SKM-1 (cell line): ENCODE results near the gene METTL9.
"Not testable (repeated sequence)": the region's sequence is repeated elsewhere in the genome, so short reads cannot be mapped to it uniquely, and the experiment has no call there.

Source experiments
- DNase-seq: peaks from one replicate; lab custom pipeline; 2025; ENCODE audit not compliant: unreplicated experiment; lab: John Stamatoyannopoulos, UW

The METTL9 gene

DNA sequence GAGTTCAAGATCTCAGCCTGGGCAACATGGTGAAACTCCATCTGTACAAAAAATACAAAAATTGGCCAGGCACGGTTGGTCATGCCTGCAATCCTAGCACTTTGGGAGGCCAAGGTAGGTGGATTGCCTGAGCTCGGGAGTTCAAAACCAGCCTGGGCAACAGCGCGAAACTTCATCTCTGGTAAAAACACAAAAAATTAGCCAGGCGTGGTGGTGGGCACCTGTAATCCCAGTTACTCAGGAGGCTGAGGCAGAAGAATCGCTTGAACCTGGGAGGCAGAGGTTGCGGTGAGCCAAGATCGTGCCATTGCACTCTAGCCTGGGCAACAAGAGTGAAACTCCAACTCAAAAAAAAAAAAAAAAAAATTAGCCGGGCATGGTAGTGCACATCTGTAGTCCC lies 25.9 kb upstream of the METTL9 start:
- DNase-seq: not testable (repeated sequence)

DNA sequence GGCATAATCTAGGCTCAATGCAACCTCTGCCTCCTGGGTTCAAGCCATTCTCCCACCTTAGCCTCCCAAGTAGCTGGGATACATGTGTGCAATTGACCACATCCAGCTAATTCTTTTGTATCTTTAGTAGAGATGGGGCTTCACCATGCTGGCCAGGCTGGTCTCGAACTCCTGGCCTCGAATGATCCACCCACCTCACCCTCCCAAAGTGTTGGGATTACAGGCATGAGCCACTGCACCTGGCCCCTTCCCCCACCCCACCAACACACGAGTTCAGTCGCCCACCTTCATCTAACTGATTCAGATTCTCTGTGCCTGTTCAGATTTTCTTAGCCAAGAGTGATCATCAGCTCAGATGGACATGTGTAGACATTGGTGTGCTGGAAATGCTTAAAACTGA lies 25.0 kb upstream of the METTL9 start:
- DNase-seq: no peak

DNA sequence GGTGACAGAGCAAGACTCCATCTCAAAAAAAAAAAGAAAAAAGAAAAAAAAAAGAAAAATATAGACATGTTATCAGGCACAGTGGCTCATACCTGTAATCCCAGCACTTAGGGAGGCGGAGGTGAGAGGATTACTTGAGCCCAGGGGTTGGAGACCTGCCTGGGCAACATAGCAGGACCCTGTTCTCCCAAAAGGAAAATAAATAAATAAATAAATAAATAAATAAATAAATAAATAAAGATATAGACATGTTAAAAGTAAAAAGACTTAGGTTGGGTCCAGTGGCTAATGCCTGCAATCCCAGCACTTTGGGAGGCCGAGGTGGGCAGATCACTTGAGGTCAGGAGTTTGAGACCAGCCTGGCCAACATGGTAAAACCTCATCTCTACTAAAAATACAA lies 23.1 kb upstream of the METTL9 start:
- not testable (repeated sequence) for DNase-seq

DNA sequence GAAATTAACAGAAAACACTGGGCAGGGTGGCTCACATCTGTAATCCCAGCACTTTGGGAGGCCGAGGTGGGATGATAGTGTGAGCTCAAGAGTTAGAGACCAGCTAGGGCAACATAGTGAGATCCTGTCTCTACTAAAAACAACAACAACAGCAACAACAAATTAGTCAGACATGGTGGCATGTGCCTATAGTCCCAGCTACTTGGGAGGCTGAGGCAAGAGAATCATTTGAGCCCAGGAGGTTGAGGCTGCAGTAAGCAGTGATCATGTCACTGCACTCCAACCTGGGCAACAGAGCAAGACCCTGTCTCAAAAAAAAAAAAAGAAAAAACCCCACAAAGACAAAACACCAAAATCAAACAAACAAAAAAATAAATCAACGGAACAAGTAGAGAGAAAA lies 21.9 kb upstream of the METTL9 start:
- DNase-seq: not testable (repeated sequence)

DNA sequence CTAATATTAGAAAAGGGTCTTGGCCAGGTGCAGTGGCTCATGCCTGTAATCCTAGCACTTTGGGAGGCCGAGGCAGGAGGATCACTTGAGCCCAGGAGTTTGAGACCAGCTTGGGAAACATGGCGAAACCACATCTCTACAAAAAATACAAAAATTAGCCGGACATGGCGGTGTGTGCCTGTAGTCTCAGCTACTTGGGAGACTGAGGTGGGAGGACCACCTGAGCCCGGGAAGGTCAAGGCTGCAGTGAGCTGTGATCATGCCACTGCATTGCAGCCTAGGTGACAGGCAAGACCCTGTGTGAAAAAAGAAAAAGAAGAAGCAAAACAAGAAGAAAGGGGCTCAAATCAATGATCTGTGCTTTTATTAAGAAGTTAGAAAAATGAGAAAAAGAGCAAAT lies 21.1 kb upstream of the METTL9 start:
- DNase-seq: not testable (repeated sequence)

DNA sequence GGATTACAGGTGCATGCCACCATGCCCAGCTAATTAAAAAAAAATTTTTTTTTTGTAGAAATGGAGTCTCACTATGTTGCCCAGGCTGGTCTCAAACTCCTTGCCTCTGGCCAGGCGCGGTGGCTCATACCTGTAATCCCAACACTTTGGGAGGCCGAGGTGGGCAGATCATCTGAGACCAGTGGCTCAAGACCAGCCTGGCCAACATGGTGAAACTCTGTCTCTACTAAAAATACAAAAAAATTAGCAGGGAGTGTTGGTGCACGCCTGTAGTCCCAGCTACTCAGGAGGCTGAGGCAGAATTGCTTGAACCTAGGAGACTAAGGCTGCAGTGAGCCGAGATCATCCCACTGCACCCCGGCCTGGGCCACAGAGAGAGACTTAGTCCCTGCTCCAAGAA lies 19.2 kb upstream of the METTL9 start:
- not testable (repeated sequence) for DNase-seq

DNA sequence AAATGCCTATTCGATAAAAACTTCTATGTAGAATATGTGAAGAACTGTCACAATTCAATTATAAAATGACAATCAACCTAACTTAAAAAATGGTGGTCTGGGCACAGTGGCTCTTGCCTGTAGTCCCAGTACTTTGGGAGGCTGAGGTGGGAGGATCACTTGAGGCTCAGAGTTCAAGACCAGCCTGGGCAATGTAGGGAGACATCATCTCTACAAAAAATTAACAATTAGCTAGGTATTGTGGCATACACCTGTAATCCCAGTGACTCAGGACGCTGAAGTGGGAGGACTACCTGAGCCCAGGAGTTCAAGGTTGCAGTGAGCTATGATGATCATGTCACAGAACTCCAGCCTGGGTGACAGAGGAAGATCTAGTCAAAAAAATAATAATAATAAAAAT lies 18.6 kb upstream of the METTL9 start:
- DNase-seq: no peak

DNA sequence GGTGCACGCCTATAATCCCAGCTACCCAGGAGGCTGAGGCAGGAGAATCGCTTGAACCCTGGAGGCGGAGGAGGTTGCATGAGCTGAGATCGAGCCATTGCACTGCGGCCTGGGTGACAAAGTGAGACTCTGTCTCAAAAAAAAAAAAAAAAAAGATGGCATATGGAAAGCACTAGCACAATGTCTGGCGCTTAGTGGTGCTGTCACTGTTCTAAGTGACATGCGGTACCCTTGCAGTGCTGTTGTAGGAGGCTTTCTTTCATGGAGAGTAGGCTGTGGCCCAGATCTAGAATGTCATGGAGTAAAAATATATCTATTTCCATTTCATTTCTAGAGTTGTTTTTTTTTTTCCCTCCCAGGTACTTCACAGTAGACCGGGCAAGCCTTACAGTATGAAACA lies 14.6 kb upstream of the METTL9 start:
- no peak for DNase-seq

DNA sequence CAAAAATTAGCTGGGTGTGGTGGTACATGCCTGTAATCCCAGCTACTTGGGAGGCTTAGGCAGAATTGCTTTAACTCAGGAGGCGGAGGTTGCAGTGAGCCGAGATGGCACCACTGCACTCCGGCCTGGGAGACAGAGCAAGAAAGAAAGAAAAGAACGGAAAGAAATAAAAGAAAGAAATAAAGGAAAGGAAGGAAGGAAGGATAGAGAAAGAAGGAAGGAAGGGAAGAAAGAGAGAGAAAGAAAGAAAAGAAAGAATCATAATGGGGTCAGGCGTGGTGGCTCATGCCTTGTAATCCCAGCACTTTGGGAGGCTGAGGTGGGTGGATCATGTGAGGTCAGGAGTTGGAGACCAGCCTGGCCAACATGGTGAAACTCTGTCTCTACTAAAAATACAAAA lies 10.8 kb upstream of the METTL9 start:
- DNase-seq: not testable (repeated sequence)

DNA sequence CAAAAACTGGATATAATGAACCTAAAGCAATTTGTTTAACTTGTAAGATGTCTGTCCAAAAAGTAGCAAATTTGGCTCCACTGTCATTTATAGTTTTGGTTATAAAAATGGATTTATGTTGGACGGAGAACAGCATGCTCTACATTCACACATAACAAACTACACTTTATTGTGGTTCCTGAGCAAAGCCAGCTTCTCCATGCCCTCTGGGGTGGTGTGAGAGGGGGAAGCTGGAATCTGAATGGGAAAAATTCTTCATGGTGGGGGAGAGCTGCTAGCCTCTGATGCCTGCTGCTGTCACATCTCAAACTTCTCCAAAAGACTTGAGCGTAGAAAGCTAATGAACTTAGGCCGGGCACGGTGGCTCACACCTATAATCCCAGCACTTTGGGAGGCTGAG lies 9.8 kb upstream of the METTL9 start:
- no peak for DNase-seq

DNA sequence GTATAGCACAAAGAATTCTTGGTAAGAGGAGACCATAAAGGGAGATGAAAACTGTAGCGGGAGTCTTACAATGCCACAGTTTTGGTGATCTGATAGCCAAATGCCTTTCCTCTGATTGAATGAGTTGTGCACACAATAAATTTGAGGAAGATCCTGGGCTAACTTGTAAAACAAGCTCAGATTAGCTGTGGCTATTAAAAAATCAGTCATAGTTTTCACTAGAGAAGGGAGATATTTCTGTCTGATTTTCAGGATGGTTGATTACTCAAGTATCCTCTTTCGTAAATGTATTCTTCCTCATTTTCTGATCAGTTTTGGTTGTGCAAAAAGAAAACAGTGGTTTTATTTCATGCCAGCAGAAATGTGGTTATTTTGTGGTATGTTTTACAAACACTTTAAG lies 9.1 kb upstream of the METTL9 start:
- DNase-seq: no peak

DNA sequence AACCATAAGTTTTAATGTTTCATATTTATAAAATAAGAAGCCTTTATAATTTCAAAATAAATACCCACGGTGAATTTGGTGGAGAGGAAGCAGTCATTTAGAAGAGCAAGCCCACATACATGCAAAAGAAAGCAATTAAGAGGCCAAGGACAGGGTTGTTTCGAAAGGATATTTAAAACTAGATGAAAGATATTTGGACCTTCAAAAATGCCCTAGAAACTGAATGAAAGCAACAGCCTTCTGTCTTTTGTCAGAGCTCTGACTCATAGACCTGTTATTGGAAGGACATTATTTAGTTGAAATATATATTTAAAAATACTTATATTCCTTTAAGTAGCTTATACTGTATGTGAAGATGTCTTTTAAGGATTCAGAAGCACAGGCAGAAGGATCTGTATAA lies 8.6 kb upstream of the METTL9 start:
- no peak for DNase-seq

DNA sequence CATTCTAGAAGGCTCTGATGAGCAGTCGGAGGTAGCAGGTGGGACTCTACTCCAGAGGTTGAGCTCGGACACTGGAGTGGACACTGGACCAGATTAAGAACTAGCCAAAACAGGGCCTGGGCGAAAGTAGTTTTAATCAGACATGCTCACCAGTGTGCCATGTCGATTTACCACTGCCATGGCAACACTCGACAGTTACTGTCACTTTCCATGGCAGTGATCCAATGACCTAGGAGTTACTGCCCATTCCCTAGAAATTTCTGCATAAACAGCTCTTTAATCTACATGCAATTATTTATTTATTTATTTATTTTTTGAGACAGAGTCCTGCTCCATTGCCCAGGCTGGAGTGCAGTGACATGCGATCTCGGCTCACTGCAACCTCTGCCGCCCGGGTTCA lies 7.2 kb upstream of the METTL9 start:
- DNase-seq: no peak

DNA sequence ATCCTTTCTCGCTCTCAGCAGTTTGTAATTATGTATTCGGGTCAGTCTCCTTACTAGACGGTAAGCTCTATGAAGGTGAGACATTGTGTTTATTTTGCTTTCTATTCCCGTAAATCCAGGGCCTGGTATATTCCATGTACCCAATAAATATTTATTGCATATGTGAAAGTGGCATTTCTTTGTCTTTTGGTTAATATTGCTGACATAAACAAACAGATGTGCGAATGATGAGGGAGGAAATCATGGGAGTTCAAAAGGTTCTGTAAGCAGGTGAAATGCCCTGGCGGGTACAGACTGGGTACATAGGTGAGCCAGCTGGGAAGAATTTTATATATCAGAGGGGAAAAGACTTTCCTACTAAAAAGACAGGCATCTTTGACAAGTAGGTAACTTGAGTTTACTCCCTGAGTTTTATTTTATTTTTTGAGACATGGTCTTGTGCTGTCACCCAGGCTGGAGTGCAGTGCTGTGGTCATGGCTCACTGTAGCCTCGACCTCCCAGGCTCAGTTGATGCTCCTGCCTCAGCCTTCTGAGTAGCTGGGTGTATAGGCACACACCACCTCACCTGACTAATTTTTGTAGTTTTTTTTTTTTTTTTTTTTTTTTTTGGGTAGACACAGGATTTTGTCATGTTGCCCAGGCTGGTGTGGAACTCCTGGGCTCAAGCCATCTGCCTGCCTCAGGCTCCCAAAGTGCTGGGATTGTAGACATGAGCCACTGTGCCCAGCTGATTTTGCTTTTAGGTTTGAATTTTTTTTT lies 5.7 kb upstream of the METTL9 start:
- DNase-seq: no peak

DNA sequence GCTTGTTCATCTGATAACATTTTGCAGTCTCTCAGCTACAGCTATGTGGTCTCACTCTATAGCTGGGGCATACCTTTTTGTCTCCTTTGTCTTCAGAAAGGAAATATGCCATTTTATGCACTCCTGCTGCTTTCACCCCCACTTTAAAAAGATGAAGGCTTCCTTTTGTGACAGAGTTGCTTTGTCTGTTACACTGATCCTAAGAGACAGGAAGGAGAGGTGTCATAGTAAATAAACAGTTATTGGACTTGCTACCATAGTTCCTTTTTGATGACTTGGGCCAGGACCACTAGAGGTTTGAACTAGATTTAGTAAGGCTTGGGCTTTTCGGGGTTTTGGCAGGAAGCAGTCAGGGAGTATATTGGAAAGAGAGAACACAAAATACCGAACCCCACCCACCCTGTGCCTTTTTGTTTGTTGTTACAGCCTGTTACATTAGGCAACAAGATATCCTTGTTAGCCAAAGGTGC lies 1.8 kb upstream of the METTL9 start:
- DNase-seq: no peak

DNA sequence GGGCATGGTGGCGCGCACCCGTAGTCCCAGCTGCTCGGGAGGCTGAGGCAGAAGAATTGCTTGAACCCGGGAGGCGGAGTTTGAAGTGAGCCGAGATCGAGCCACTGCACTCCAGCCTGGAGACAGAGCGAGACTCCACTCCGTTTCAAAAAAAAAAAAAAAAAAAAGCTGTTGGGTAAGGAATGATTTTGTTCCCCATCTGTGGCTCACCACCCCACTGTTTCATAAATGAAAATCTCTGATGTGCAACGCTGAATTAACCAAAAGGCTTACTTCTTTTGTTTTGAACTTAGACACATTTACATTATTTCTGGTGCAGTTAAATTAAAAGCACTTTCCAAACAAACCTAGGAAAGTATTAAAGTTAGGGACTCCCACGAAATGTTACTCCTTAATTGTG lies 1.2 kb upstream of the METTL9 start:
- DNase-seq: no peak

DNA sequence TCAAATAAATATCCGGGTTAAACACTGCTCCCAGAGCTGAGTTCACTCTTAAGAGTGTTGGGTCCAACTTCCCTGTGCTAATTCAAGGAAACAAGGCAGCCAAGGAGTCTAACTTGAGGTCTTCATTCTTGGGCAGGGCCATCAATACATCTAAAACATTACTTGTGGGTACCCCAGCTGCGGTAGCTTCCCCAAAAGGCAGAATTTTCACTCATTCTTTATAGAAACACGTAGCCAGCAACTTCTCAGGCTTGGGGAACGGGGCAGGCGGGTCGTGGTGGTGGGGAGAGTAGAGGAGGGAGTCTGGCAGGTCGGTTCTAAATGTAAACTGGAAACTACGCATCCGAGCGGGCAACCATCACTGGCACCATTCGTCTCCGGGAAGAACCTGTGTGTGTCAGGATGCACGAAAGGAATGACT lies 666 bp upstream of the METTL9 start:
- DNase-seq: no peak

DNA sequence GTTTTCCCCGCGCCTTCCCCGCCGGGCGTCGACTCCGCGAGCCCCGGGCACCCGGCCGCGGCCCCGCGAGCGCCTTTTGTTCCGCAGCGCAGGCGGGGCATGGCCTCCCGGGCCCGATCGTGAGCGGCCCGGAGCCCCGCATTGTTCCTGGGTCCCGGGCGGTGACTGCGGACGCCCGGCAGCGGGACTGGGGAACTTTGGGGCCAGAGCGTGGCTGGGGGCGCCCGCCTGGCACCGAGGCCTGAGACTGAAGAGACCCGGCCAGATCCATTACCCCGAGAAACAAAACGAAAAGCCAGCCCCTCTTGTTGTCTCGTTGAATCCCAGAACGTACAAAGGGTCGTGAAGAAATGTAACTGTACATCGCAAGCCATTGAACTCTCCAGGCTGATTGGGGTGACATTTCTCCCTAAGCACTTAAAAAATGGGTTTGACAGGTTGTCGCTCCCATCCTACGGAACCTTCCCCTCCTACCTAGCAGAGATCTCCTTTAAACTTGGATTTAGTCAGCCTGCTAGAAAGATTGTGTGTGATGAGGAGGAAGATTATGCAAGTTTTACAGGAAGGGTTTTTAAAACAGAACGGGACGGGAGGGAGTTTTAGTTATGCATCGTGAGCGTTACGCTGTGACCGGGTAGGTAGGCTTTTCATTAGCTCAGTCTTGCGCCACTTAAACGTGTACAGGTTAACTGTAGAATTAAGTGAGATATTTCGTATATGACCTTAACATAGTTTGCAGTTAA lies 825 bp downstream of the METTL9 start:
- DNase-seq: no peak

DNA sequence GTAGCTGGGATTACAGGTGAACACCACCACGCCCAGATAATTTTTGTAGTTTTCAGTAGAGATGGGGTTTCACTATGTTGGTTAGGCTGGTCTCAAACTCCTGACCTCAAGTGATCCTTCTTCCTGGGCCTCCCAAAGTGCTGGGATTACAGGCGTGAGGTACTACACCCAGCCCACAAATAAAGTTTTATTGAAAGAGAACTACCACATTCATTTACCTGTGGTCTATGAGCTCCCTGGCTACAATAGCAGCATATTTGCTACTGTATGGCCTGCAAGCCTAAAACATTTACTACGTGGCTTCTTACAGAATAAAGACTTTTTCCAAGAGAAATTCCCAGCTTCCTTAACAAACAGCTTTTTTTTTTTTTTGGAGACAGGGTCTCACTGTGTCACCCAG lies 3.4 kb downstream of the METTL9 start:
- DNase-seq: no peak

DNA sequence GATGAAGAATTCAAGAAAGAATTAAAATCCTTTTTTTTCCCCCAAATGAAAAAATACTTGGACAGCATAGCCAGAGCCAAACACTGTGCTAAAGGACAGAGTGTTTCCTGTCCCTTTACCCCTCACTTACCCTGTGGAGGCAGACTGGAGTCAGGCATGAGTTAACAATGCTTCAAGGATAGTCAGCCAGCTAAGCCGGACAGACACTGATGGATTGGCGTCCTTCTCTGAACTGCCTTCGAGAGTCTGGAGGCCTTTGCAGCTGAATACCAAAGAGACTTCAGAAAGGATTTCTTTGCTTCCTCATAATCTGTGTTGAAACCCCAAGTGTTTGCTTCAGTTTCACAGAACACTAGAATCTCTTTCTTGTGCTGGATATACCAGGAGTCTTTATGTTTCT lies 4.6 kb downstream of the METTL9 start:
- no peak for DNase-seq

DNA sequence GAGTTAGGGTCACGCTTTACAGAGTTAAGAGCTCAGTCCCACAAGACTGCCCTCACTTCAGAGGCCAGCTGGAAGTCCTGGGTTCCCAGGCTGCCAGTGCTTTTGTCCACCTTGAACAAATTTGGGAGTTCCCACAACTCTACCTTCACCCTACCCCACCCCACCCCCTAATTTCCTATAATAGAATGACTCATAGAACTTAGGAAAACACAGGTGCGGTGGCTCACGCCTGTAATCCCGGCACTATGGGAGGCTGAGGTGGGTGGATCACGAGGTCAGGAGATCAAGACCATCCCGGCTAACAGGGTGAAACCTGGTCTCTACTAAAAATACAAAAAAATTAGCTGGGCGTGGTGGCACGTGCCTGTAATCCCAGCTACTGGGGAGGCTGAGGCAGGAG lies 6.5 kb downstream of the METTL9 start:
- not testable (repeated sequence) for DNase-seq

DNA sequence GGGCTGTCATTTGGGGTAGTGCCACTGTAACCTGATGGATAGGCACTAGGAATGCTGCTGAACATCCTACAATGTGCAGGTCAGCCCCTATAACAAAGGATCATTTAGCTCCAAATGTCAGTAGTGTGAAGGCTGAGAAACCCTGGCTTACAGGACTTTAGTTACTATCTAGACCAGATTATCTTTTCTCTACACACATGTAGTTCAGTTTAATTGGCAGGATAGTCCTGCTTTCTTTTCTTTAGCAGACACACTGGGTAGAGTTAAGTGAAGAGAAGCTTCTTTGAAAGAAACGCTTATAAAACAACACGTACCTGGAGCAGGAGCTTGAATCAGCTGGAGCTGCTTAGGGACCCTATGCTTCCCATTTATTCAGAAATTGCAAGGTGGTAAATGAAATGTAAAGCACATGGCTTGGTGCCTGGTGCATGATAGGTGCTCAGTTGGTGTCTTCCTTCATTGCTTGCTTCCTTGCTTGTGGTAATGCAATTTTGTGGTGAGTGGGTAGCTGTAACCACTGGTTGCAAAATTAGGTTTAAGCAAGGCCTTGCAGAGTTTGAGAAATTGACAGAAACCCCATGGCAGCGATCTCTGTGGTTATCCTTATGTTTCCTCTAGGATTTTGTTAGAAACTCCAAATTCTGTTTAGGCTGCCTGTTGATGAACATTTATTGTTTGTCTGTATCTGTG lies 9.4 kb downstream of the METTL9 start:
- DNase-seq: no peak
